ENCODE data around the gene ROBO2. TPM values are rescaled to one million over a fixed set of nuclear protein-coding genes. Genes with fewer than 3 reads are reported as not detected.

The ROBO2 gene
- total and polyA plus RNA-seq, 8 donors: 0.65 to 4.3 (median 1.6) TPM

- TF ChIP-seq CTCF (IDR thresholded peaks at IDR 0.05): no peak
- 86 to 87% methylated on average over 6 of the region's 6 CpGs for WGBS, 2 donors
- Histone ChIP-seq H3K9me3 (no peaks in the 10 kb centered on the region), H3K27me3 (no peaks in the 10 kb centered on the region), H3K27ac (no peak overlapping the region), H3K4me3 (no peak overlapping the region), H3K4me1 (no peaks in the 10 kb centered on the region), H3K36me3 (no peaks in the 10 kb centered on the region)
- intact Hi-C loops (cut with DNase I): no loop called here
- ATAC-seq (no peak), DNase-seq (no peak), FAIRE-seq (no peak)
Observed at GRCh38 chr3:77373619-77374018, 333.7 kb downstream of the ROBO2 start.

- no peak overlapping the region for H3K4me3 ChIP-seq
- FAIRE-seq (no peak), DNase-seq (no peak), ATAC-seq (no peak)
- no peaks in the 10 kb centered on the region for H3K27me3 ChIP-seq
- no peaks in the 10 kb centered on the region for H3K4me1 ChIP-seq
- H3K9me3 ChIP-seq: no peaks in the 10 kb centered on the region
- TF ChIP-seq CTCF (IDR thresholded peaks at IDR 0.05): no peak
- no peaks in the 10 kb centered on the region for H3K36me3 ChIP-seq
- no peak overlapping the region for H3K27ac ChIP-seq
- 87 to 94% methylated on average over 2 of the region's 2 CpGs for WGBS, 2 donors
- intact Hi-C loops (cut with DNase I): no loop called here
Observed at GRCh38 chr3:77376511-77376910, 336.6 kb downstream of the ROBO2 start.

GRCh38 chr3:77377717-77378116, 337.8 kb downstream of the ROBO2 start:
- FAIRE-seq (no peak), DNase-seq (no peak), ATAC-seq (no peak)
- Histone ChIP-seq H3K9me3 (no peaks in the 10 kb centered on the region), H3K27ac (no peak overlapping the region), H3K27me3 (no peaks in the 10 kb centered on the region), H3K36me3 (no peaks in the 10 kb centered on the region), H3K4me3 (no peak overlapping the region), H3K4me1 (no peaks in the 10 kb centered on the region)
- 55 to 58% methylated on average over 1 of the region's 1 CpG for WGBS, 2 donors
- intact Hi-C loops (cut with DNase I): no loop called here
- no peak for TF ChIP-seq CTCF (IDR thresholded peaks at IDR 0.05)

- WGBS, 2 donors: 61 to 72% methylated on average over 3 of the region's 3 CpGs
Observed at GRCh38 chr3:77380136-77380535, 340.2 kb downstream of the ROBO2 start.

GRCh38 chr3:77381431-77381830, 341.5 kb downstream of the ROBO2 start:
- H3K4me3 ChIP-seq: no peak overlapping the region
- no peak overlapping the region for H3K27ac ChIP-seq
- H3K36me3 ChIP-seq: no peaks in the 10 kb centered on the region
- no peaks in the 10 kb centered on the region for H3K9me3 ChIP-seq
- FAIRE-seq: no peak
- 0 to 20% methylated on average over 1 of the region's 1 CpG for WGBS, 2 donors
- intact Hi-C loops (cut with DNase I): no loop called here
- H3K4me1 ChIP-seq: no peaks in the 10 kb centered on the region
- ATAC-seq: no peak
- no peak for DNase-seq
- no peaks in the 10 kb centered on the region for H3K27me3 ChIP-seq
- no peak for TF ChIP-seq CTCF (IDR thresholded peaks at IDR 0.05)

More at GRCh38 chr3:77380136-77380535, 340.2 kb downstream of the ROBO2 start:
- FAIRE-seq (no peak), DNase-seq (no peak), ATAC-seq (no peak)
- Histone ChIP-seq H3K27ac (no peak overlapping the region), H3K4me1 (no peaks in the 10 kb centered on the region), H3K9me3 (no peaks in the 10 kb centered on the region), H3K27me3 (no peaks in the 10 kb centered on the region), H3K36me3 (no peaks in the 10 kb centered on the region), H3K4me3 (no peak overlapping the region)
- TF ChIP-seq CTCF (IDR thresholded peaks at IDR 0.05): no peak
- intact Hi-C loops (cut with DNase I): no loop called here

Data from pancreas (tissue), 10 donors.